ENCODE measurements around the gene BRMS1.
A peak's percentile ranks its signal among the peaks of the same experiment; 100 is the strongest.
"Not testable (repeated sequence)": the region's sequence is repeated elsewhere in the genome, so short reads cannot be mapped to it uniquely, and the experiment has no call there.

BRMS1 gene

GRCh38 chr11:66344550-66345315, at the start of gene BRMS1:
TSS of gene BRMS1 (minus strand) at chr11:66345104. CDS start at chr11:66342234, 2,870 bp downstream.
- Histone ChIP-seq H3K36me3 (ENCODE audit: insufficient read depth, low read length) (peaks cover 4% of the 10 kb centered on the region; the same call in 1 of the 2 replicates), H3K27ac (peak within 1 kb of the TSS; percentile 84), H3K4me3 (peak within 1 kb of the TSS; percentile 96), H3K9me3 (ENCODE audit: low read depth, low read length) (no peaks in the 10 kb centered on the region), H3K9ac (ENCODE audit: insufficient read length) (peak within 1 kb of the TSS; percentile 89)
- TF ChIP-seq EZH2 (IDR thresholded peaks at IDR 0.05): no peak
- peak; percentile 88 for TF ChIP-seq POLR2AphosphoS5 (IDR thresholded peaks at IDR 0.05; ENCODE audit: borderline replicate concordance, low read depth, low read length)
- DNase-seq (ENCODE audit: low read depth, low spot score): peak; percentile 75

- H3K36me3 ChIP-seq (ENCODE audit: insufficient read depth, low read length): no peaks in the 10 kb centered on the region
Observed at GRCh38 chr11:66393954-66394353, 49.0 kb upstream of the BRMS1 start.

GRCh38 chr11:66391322-66391721, 46.4 kb upstream of the BRMS1 start:
- no peaks in the 10 kb centered on the region for H3K36me3 ChIP-seq (ENCODE audit: insufficient read depth, low read length)
- H3K9ac ChIP-seq (ENCODE audit: insufficient read length): no peak overlapping the region
- no peaks in the 10 kb centered on the region for H3K9me3 ChIP-seq (ENCODE audit: low read depth, low read length)
- no peak for DNase-seq (ENCODE audit: low read depth, low spot score)
- H3K27ac ChIP-seq: no peak overlapping the region
- H3K4me3 ChIP-seq: no peak overlapping the region
- TF ChIP-seq POLR2AphosphoS5 (IDR thresholded peaks at IDR 0.05; ENCODE audit: borderline replicate concordance, low read depth, low read length) (no peak), EZH2 (IDR thresholded peaks at IDR 0.05) (no peak), FOXP2 (optimal IDR thresholded peaks at IDR 0.05; ENCODE audit: control extremely low read depth, extremely low read length, insufficient read depth) (no peak)

More at GRCh38 chr11:66393954-66394353, 49.0 kb upstream of the BRMS1 start:
- DNase-seq (ENCODE audit: low read depth, low spot score): no peak
- no peak overlapping the region for H3K4me3 ChIP-seq
- H3K9me3 ChIP-seq (ENCODE audit: low read depth, low read length): no peaks in the 10 kb centered on the region
- no peak for TF ChIP-seq POLR2AphosphoS5 (IDR thresholded peaks at IDR 0.05; ENCODE audit: borderline replicate concordance, low read depth, low read length)
- TF ChIP-seq EZH2 (IDR thresholded peaks at IDR 0.05): no peak
- TF ChIP-seq FOXP2 (optimal IDR thresholded peaks at IDR 0.05; ENCODE audit: control extremely low read depth, extremely low read length, insufficient read depth): no peak
- H3K9ac ChIP-seq (ENCODE audit: insufficient read length): no peak overlapping the region
- H3K27ac ChIP-seq: no peak overlapping the region

GRCh38 chr11:66388780-66389386, 44.0 kb upstream of the BRMS1 start:
- H3K9me3 ChIP-seq (ENCODE audit: low read depth, low read length): no peaks in the 10 kb centered on the region

GRCh38 chr11:66386171-66387069, 41.5 kb upstream of the BRMS1 start:
- Histone ChIP-seq H3K36me3 (ENCODE audit: insufficient read depth, low read length) (no peaks in the 10 kb centered on the region), H3K4me3 (peak overlapping the region; percentile 78), H3K9ac (ENCODE audit: insufficient read length) (peak overlapping the region; percentile 73), H3K27ac (no peak overlapping the region), H3K9me3 (ENCODE audit: low read depth, low read length) (no peaks in the 10 kb centered on the region)
- TF ChIP-seq EZH2 (IDR thresholded peaks at IDR 0.05): no peak
- TF ChIP-seq POLR2AphosphoS5 (IDR thresholded peaks at IDR 0.05; ENCODE audit: borderline replicate concordance, low read depth, low read length): no peak
- TF ChIP-seq FOXP2 (optimal IDR thresholded peaks at IDR 0.05; ENCODE audit: control extremely low read depth, extremely low read length, insufficient read depth): no peak
- peak; percentile 57 for DNase-seq (ENCODE audit: low read depth, low spot score)

More at GRCh38 chr11:66388780-66389386, 44.0 kb upstream of the BRMS1 start:
- DNase-seq (ENCODE audit: low read depth, low spot score): no peak
- Histone ChIP-seq H3K27ac (no peak overlapping the region), H3K36me3 (ENCODE audit: insufficient read depth, low read length) (no peaks in the 10 kb centered on the region), H3K4me3 (no peak overlapping the region), H3K9ac (ENCODE audit: insufficient read length) (no peak overlapping the region)
- TF ChIP-seq POLR2AphosphoS5 (IDR thresholded peaks at IDR 0.05; ENCODE audit: borderline replicate concordance, low read depth, low read length) (no peak), FOXP2 (optimal IDR thresholded peaks at IDR 0.05; ENCODE audit: control extremely low read depth, extremely low read length, insufficient read depth) (no peak), EZH2 (IDR thresholded peaks at IDR 0.05) (no peak)

GRCh38 chr11:66384316-66384715, 39.4 kb upstream of the BRMS1 start:
- not testable (repeated sequence) for H3K4me3 ChIP-seq; H3K9me3 ChIP-seq (ENCODE audit: low read depth, low read length); DNase-seq (ENCODE audit: low read depth, low spot score); H3K36me3 ChIP-seq (ENCODE audit: insufficient read depth, low read length); H3K27ac ChIP-seq; H3K9ac ChIP-seq (ENCODE audit: insufficient read length)

GRCh38 chr11:66380264-66380663, 35.4 kb upstream of the BRMS1 start:
- not testable (repeated sequence) for H3K27ac ChIP-seq; H3K9ac ChIP-seq (ENCODE audit: insufficient read length); H3K36me3 ChIP-seq (ENCODE audit: insufficient read depth, low read length); DNase-seq (ENCODE audit: low read depth, low spot score); H3K4me3 ChIP-seq; H3K9me3 ChIP-seq (ENCODE audit: low read depth, low read length)

GRCh38 chr11:66373690-66374287, 28.9 kb upstream of the BRMS1 start:
- not testable (repeated sequence) for H3K4me3 ChIP-seq; H3K36me3 ChIP-seq (ENCODE audit: insufficient read depth, low read length); H3K9me3 ChIP-seq (ENCODE audit: low read depth, low read length); DNase-seq (ENCODE audit: low read depth, low spot score)
- Histone ChIP-seq H3K9ac (ENCODE audit: insufficient read length) (peak overlapping the region; percentile 32), H3K27ac (peak overlapping the region; percentile 8; the same call in 1 of the 2 replicates)

Data from SK-N-MC (cell line).